NCI-H1105 treated with DMSO at 0.1 percent for 48 hours (cell line): ENCODE data around the gene KIAA0232.
A peak's percentile ranks its signal among the peaks of the same experiment; 100 is the strongest.
"Not testable (repeated sequence)": the region's sequence is repeated elsewhere in the genome, so short reads cannot be mapped to it uniquely, and the experiment has no call there.

Experiments
- DNase-seq: peaks from one replicate; lab custom pipeline; 2025; lab: John Stamatoyannopoulos, UW

Gene KIAA0232

DNA sequence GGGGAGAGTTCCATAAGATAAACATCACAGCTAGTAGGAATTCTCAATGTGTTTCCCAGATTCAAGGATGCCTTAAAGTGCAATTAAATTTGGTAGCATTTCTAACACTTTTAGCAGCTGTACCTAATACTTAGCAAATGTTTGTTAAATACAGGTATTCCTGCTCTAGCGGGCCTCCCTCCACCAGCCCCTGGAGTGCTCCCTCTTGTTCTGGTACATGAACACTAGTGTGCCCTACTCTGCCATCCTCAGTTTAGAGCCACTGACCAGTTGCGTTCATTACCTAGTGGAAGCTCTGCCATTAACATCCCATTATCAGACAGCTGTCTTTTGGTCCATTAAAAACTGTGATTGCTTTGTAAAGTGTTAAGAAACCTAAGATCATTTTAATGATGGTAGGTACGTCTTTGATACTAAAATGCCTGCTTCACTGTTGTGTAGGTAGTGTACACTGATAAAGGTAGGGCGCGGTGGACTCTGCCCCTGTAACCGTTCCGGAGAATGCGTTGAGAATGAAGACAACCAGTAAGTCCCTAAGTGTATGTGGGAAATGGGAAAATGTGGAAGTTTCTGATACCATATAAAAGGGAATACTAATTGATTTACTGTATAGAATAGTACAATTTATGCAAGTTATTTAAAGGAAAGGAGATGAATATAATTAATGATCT, 21.7 kb downstream of the KIAA0232 start:
- no peak for DNase-seq

- DNase-seq, result no peak
Observed at GRCh38 chr4:6806924-6807626, 24.5 kb downstream of the KIAA0232 start.

DNA sequence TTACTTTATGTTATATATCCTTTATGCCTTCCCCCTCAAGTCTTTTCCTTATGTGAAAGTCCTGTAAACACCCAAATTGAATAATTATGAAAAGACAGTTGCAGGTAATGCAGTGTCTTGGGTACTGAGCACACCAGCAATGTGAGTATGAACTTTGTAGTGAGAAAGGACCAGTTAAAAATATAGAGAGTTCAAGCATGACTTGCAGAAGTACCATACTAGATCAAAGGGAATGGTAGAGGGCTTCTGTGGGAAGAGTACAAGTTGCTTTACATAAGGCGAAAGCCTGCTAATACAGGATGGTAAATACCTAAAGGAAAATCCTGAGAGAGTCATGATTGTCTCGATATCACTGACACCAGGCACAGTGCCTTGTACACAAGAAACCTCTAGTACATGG, 25.7 kb downstream of the KIAA0232 start:
- no peak for DNase-seq

DNA sequence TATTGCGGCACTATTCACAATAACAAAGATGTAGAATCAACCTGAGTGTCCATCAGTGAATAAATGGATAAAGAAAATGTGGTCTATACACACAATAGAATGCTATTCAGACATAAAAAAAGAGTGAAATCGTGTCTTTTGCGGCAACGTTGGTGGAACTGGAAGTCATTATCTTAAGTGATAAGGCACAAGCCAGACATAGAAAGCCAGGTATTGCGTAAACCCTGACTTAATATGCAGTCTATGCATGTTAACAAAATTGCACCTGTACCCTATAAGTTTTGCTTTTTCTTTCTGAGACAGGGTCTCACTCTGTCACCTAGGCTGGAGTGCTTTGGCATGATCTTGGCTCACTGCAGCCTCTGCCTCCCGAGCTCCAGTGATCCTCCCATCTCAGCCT, 28.6 kb downstream of the KIAA0232 start:
- DNase-seq, result no peak

DNA sequence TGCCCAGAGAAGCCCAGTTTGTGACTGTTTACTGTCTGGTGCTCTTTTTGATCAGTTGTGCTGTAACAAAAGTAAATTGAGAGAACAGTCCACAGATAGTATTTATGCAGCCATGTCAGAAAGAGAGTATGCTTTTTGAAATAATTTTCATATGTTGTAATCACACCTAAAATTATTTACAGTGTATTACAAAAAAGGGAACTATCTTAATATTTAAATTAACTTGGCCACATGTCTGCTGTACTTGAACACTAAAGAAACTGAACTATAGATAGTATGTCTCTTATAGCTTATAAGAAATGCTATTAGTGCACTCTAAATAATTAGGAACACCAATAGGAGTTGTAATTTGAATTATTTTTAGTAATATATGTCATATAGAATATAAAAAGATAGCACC, 30.2 kb downstream of the KIAA0232 start:
- no peak for DNase-seq

GRCh38 chr4:6813725-6814124, 31.2 kb downstream of the KIAA0232 start:
- no peak for DNase-seq

GRCh38 chr4:6815029-6815836, 32.7 kb downstream of the KIAA0232 start:
- DNase-seq, result peak; percentile 25

GRCh38 chr4:6819295-6819694, 36.8 kb downstream of the KIAA0232 start:
- no peak for DNase-seq

- DNase-seq, result no peak
Observed at GRCh38 chr4:6820695-6821094, 38.2 kb downstream of the KIAA0232 start.

DNA sequence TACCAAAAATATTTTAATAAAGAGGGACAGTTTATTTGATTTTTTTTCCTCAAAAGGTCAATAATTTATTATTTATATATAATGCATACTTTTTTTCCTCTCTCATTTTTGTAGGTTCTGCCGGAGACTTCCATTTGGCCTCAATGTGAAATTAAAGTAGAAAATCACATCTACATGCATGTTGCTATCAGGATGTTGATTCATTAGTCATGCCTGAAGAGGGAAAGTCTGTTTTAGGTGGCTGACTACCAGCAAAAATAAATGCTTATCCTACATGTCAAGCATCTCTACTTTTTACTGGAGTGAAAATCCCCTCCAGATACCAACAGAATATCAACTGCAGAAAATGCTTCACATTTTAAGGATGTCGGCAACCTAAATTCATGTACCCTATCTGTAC, 41.5 kb downstream of the KIAA0232 start:
- no peak for DNase-seq

- DNase-seq, result no peak
Observed at GRCh38 chr4:6824772-6825402, 42.4 kb downstream of the KIAA0232 start.

DNA sequence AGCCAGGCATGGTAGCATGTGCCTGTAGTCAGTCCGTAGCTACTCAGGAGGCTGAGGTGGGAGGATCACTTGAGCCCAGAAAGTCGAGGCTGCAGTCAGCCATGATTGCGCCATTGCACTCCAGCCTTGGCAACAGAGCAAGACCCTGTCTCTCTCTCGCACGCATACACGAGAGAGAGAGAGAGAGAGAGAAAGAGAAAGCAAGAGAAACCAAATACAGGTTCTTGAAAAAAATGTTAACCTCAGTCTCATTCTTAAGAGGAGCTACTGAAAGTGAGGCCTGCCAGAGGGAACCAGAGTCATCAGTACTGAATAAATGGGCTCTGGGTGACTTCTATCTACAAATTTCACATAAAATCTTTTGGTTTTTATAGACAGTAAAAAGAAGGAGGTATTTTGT, 42.9 kb downstream of the KIAA0232 start:
- DNase-seq, result no peak

DNA sequence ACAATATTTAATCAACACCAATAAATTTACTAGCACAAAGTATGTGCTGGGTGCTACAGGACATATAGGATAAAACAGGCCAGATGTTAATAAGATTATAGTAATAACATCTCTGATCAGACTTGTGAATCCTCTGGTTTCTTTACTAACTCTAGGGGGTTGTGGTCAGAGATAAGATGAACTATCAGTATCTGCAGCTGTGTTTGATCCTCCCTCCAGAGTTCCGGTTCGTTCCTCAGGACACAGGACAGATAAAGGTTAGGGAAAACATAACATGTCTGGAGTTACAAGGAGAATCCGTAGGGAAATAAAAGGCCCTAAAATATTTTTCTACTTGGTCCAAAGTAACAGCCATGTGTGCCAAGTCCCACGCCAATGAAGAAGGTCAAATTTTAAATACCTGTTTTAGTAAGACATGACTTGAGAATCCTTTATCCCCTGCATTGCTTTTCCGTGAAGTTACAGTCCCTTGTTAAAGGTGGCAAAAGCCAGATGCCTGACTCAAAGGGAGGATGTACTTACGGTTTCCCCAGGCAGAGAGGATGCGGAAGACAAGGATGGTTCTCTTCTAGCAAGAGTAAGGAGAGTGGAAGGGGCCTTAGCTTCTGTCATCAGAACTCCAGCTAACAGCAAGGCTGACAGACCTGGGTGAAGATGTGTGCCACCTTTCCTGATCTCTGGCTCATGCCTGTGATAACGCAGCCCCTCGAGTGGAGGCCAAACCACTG, 44.4 kb downstream of the KIAA0232 start:
- DNase-seq, result no peak

- DNase-seq, result no peak
Observed at GRCh38 chr4:6829086-6829485, 46.6 kb downstream of the KIAA0232 start.

DNA sequence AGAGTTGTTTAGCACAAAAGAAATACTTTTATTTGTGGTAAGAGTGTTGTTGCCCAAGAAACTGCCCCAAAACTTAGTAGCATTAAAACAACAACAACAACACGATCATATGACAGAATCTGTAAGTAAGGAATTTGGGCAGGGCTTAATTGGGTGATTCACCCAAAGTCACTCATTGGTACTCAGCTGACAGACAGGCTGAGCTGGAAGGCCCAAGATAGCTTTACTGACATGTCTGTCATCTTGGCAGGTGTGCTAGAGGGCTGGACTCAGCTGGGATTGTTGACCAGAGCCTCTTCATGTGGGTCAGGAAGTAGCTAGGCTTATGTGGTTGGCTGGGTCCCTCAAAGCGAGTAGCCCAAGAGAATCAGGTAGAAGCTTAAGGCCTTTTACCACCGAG, 52.3 kb downstream of the KIAA0232 start:
- no peak for DNase-seq

GRCh38 chr4:6835616-6836015, 53.1 kb downstream of the KIAA0232 start:
- not testable (repeated sequence) for DNase-seq

- DNase-seq, result not testable (repeated sequence)
Observed at GRCh38 chr4:6837106-6837505, 54.6 kb downstream of the KIAA0232 start.

GRCh38 chr4:6839579-6839978, 57.1 kb downstream of the KIAA0232 start:
- no peak for DNase-seq

GRCh38 chr4:6840062-6840976, 57.8 kb downstream of the KIAA0232 start:
- DNase-seq, result no peak

GRCh38 chr4:6845027-6845426, 62.5 kb downstream of the KIAA0232 start:
- no peak for DNase-seq

- DNase-seq, result no peak
Observed at GRCh38 chr4:6845574-6845973, 63.0 kb downstream of the KIAA0232 start.
